ENCODE measurements around the gene USH1C.

DNA sequence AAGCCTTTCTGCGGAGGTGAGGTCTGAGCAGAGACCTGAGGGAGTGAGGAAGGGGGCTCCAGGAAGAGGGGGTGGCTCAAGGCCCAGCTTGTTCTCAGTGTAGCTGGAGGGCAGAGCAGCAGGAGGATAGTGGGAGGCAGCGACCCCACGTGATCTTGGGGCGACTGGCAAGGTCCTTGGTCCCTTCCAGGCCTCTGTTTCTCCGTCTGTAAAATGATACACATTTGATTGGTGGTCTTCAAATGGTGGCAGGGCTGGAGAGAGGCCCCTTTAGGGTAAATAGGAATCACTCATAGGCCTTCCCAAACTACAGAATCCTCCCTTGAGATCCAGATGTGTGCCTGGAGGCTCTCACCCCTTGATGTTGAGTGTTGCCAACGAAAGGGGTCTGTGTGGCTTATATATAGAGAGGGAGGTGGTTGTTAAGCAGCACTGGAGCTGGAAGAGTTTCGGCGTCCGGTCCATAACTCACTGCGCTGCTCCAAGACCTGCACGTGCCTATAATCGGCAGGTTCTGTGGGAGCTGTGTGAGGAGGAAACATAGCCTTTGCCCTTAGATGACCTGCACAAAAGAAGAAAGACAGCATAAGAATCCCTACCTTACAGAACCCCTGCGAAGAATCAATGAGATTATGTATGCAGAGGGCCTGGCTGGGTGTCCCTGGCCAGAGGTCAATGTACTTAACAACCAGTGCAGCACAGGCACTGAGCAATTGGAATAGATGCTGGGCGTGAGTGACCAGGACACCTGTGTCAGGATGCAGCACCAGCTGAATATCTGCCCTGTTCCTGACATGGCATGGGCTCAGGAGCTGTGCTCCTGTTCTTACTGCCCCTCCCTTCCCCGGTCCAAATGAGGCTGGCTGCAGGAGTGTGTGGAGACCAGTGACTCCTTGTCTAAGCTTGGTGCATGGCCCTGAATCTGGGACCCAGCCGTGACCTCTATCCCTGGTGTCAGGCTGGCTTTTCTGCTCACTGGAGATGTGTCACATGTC lies 31.5 kb upstream of the USH1C start:
- TF ChIP-seq, protein P1, sequence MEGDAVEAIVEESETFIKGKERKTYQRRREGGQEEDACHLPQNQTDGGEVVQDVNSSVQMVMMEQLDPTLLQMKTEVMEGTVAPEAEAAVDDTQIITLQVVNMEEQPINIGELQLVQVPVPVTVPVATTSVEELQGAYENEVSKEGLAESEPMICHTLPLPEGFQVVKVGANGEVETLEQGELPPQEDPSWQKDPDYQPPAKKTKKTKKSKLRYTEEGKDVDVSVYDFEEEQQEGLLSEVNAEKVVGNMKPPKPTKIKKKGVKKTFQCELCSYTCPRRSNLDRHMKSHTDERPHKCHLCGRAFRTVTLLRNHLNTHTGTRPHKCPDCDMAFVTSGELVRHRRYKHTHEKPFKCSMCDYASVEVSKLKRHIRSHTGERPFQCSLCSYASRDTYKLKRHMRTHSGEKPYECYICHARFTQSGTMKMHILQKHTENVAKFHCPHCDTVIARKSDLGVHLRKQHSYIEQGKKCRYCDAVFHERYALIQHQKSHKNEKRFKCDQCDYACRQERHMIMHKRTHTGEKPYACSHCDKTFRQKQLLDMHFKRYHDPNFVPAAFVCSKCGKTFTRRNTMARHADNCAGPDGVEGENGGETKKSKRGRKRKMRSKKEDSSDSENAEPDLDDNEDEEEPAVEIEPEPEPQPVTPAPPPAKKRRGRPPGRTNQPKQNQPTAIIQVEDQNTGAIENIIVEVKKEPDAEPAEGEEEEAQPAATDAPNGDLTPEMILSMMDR (IDR thresholded peaks at IDR 0.05): no peak
- TF ChIP-seq POLR2A (IDR thresholded peaks at IDR 0.05) (no peak), EP300 (IDR thresholded peaks at IDR 0.05) (no peak)

All from ovary (tissue), 3 donors.